ENCODE results near the gene SPRTN. TPM values are rescaled to one million over a fixed set of nuclear protein-coding genes. Genes with fewer than 3 reads are reported as not detected.
A peak's percentile ranks its signal among the peaks of the same experiment; 100 is the strongest.

Gene SPRTN
- total and polyA plus RNA-seq, 9 donors: 5.7 to 8.3 (median 7.0) TPM

- H3K9me3 ChIP-seq (replicated peaks; ENCODE audit: control insufficient read depth, low read depth, low read length): no peaks in the 10 kb centered on the region
- H3K27ac ChIP-seq (ENCODE audit: low read length): no peak overlapping the region
- no peaks in the 10 kb centered on the region for H3K27me3 ChIP-seq (ENCODE audit: control insufficient read depth, insufficient read depth, low read length)
- peaks cover 5% of the 10 kb centered on the region for H3K36me3 ChIP-seq (ENCODE audit: control insufficient read depth, insufficient read depth, low read length)
- DNase-seq: no peak
- no peaks in the 10 kb centered on the region for H3K4me1 ChIP-seq (ENCODE audit: control insufficient read depth, insufficient read depth, low read length)
- no peak overlapping the region for H3K4me3 ChIP-seq (ENCODE audit: low read length)
Measured at GRCh38 chr1:231386466-231386865, 48.4 kb downstream of the SPRTN start.

- peaks cover 5% of the 10 kb centered on the region for H3K36me3 ChIP-seq (ENCODE audit: control insufficient read depth, insufficient read depth, low read length)
- no peak overlapping the region for H3K4me3 ChIP-seq (ENCODE audit: low read length)
- no peaks in the 10 kb centered on the region for H3K9me3 ChIP-seq (replicated peaks; ENCODE audit: control insufficient read depth, low read depth, low read length)
- no peak overlapping the region for H3K27ac ChIP-seq (ENCODE audit: low read length)
- H3K27me3 ChIP-seq (ENCODE audit: control insufficient read depth, insufficient read depth, low read length): no peaks in the 10 kb centered on the region
- no peak for DNase-seq
- no peaks in the 10 kb centered on the region for H3K4me1 ChIP-seq (ENCODE audit: control insufficient read depth, insufficient read depth, low read length)
- 94% methylated on average over 3 of the region's 5 CpGs for WGBS (ENCODE audit: insufficient coverage)
Measured at GRCh38 chr1:231387770-231388669, 49.9 kb downstream of the SPRTN start.

- Histone ChIP-seq H3K27ac (ENCODE audit: low read length) (no peak overlapping the region), H3K36me3 (ENCODE audit: control insufficient read depth, insufficient read depth, low read length) (peaks cover 2% of the 10 kb centered on the region), H3K4me1 (ENCODE audit: control insufficient read depth, insufficient read depth, low read length) (no peaks in the 10 kb centered on the region), H3K9me3 (replicated peaks; ENCODE audit: control insufficient read depth, low read depth, low read length) (no peaks in the 10 kb centered on the region), H3K4me3 (ENCODE audit: low read length) (no peak overlapping the region), H3K27me3 (ENCODE audit: control insufficient read depth, insufficient read depth, low read length) (no peaks in the 10 kb centered on the region)
- no CpG with 5 or more reads among the region's 2 CpGs for WGBS (ENCODE audit: insufficient coverage)
- DNase-seq: no peak
Measured at GRCh38 chr1:231390071-231390470, 52.0 kb downstream of the SPRTN start.

GRCh38 chr1:231392389-231393131, 54.5 kb downstream of the SPRTN start:
- 56% methylated on average over 1 of the region's 1 CpG for WGBS (ENCODE audit: insufficient coverage)
- no peak overlapping the region for H3K27ac ChIP-seq (ENCODE audit: low read length)

GRCh38 chr1:231393668-231394067, 55.6 kb downstream of the SPRTN start:
- H3K27me3 ChIP-seq (ENCODE audit: control insufficient read depth, insufficient read depth, low read length): no peaks in the 10 kb centered on the region
- H3K4me3 ChIP-seq (ENCODE audit: low read length): no peak overlapping the region
- H3K9me3 ChIP-seq (replicated peaks; ENCODE audit: control insufficient read depth, low read depth, low read length): no peaks in the 10 kb centered on the region
- H3K4me1 ChIP-seq (ENCODE audit: control insufficient read depth, insufficient read depth, low read length): peaks cover 4% of the 10 kb centered on the region
- H3K27ac ChIP-seq (ENCODE audit: low read length): no peak overlapping the region
- H3K36me3 ChIP-seq (ENCODE audit: control insufficient read depth, insufficient read depth, low read length): no peaks in the 10 kb centered on the region
- DNase-seq: no peak

More at GRCh38 chr1:231392389-231393131, 54.5 kb downstream of the SPRTN start:
- no peaks in the 10 kb centered on the region for H3K27me3 ChIP-seq (ENCODE audit: control insufficient read depth, insufficient read depth, low read length)
- H3K9me3 ChIP-seq (replicated peaks; ENCODE audit: control insufficient read depth, low read depth, low read length): no peaks in the 10 kb centered on the region
- H3K4me3 ChIP-seq (ENCODE audit: low read length): no peak overlapping the region
- DNase-seq: no peak
- H3K36me3 ChIP-seq (ENCODE audit: control insufficient read depth, insufficient read depth, low read length): no peaks in the 10 kb centered on the region
- H3K4me1 ChIP-seq (ENCODE audit: control insufficient read depth, insufficient read depth, low read length): peaks cover 4% of the 10 kb centered on the region

GRCh38 chr1:231395076-231395997, 57.2 kb downstream of the SPRTN start:
- no peak overlapping the region for H3K4me3 ChIP-seq (ENCODE audit: low read length)
- peak overlapping the region; percentile 87 for H3K27ac ChIP-seq (ENCODE audit: low read length)
- peaks cover 4% of the 10 kb centered on the region for H3K4me1 ChIP-seq (ENCODE audit: control insufficient read depth, insufficient read depth, low read length)
- no peaks in the 10 kb centered on the region for H3K27me3 ChIP-seq (ENCODE audit: control insufficient read depth, insufficient read depth, low read length)
- H3K9me3 ChIP-seq (replicated peaks; ENCODE audit: control insufficient read depth, low read depth, low read length): no peaks in the 10 kb centered on the region
- 17% methylated on average over 2 of the region's 10 CpGs for WGBS (ENCODE audit: insufficient coverage)
- DNase-seq: peak; percentile 92
- no peaks in the 10 kb centered on the region for H3K36me3 ChIP-seq (ENCODE audit: control insufficient read depth, insufficient read depth, low read length)

- Histone ChIP-seq H3K4me1 (ENCODE audit: control insufficient read depth, insufficient read depth, low read length) (peaks cover 4% of the 10 kb centered on the region), H3K9me3 (replicated peaks; ENCODE audit: control insufficient read depth, low read depth, low read length) (no peaks in the 10 kb centered on the region), H3K27ac (ENCODE audit: low read length) (peak overlapping the region; percentile 87), H3K27me3 (ENCODE audit: control insufficient read depth, insufficient read depth, low read length) (no peaks in the 10 kb centered on the region), H3K4me3 (ENCODE audit: low read length) (no peak overlapping the region), H3K36me3 (ENCODE audit: control insufficient read depth, insufficient read depth, low read length) (no peaks in the 10 kb centered on the region)
- DNase-seq: no peak
- whole genome bisulfite sequencing (ENCODE audit: insufficient coverage): no CpG with 5 or more reads among the region's 4 CpGs
Measured at GRCh38 chr1:231395998-231396390, 57.9 kb downstream of the SPRTN start.

GRCh38 chr1:231396643-231397042, 58.5 kb downstream of the SPRTN start:
- no peak overlapping the region for H3K4me3 ChIP-seq (ENCODE audit: low read length)
- no peaks in the 10 kb centered on the region for H3K9me3 ChIP-seq (replicated peaks; ENCODE audit: control insufficient read depth, low read depth, low read length)
- H3K4me1 ChIP-seq (ENCODE audit: control insufficient read depth, insufficient read depth, low read length): peaks cover 4% of the 10 kb centered on the region
- H3K27me3 ChIP-seq (ENCODE audit: control insufficient read depth, insufficient read depth, low read length): no peaks in the 10 kb centered on the region
- H3K27ac ChIP-seq (ENCODE audit: low read length): no peak overlapping the region
- WGBS (ENCODE audit: insufficient coverage): 81% methylated on average over 2 of the region's 2 CpGs
- DNase-seq: no peak
- H3K36me3 ChIP-seq (ENCODE audit: control insufficient read depth, insufficient read depth, low read length): no peaks in the 10 kb centered on the region

- H3K4me3 ChIP-seq (ENCODE audit: low read length): no peak overlapping the region
- H3K27me3 ChIP-seq (ENCODE audit: control insufficient read depth, insufficient read depth, low read length): no peaks in the 10 kb centered on the region
- no peak overlapping the region for H3K27ac ChIP-seq (ENCODE audit: low read length)
- H3K36me3 ChIP-seq (ENCODE audit: control insufficient read depth, insufficient read depth, low read length): no peaks in the 10 kb centered on the region
- DNase-seq: no peak
- no peaks in the 10 kb centered on the region for H3K9me3 ChIP-seq (replicated peaks; ENCODE audit: control insufficient read depth, low read depth, low read length)
- no CpG with 5 or more reads among the region's 4 CpGs for WGBS (ENCODE audit: insufficient coverage)
- peaks cover 4% of the 10 kb centered on the region for H3K4me1 ChIP-seq (ENCODE audit: control insufficient read depth, insufficient read depth, low read length)
Measured at GRCh38 chr1:231397886-231398671, 60.0 kb downstream of the SPRTN start.
